NOMO-1 treated with DMSO at 0.1 percent for 48 hours (cell line): ENCODE data around the gene NOP53.
"Not testable (repeated sequence)": the region's sequence is repeated elsewhere in the genome, so short reads cannot be mapped to it uniquely, and the experiment has no call there.

Experiments used
- DNase-seq: peaks from one replicate; lab custom pipeline; 2025; ENCODE audit not compliant: unreplicated experiment; lab: John Stamatoyannopoulos, UW

Gene NOP53

DNA sequence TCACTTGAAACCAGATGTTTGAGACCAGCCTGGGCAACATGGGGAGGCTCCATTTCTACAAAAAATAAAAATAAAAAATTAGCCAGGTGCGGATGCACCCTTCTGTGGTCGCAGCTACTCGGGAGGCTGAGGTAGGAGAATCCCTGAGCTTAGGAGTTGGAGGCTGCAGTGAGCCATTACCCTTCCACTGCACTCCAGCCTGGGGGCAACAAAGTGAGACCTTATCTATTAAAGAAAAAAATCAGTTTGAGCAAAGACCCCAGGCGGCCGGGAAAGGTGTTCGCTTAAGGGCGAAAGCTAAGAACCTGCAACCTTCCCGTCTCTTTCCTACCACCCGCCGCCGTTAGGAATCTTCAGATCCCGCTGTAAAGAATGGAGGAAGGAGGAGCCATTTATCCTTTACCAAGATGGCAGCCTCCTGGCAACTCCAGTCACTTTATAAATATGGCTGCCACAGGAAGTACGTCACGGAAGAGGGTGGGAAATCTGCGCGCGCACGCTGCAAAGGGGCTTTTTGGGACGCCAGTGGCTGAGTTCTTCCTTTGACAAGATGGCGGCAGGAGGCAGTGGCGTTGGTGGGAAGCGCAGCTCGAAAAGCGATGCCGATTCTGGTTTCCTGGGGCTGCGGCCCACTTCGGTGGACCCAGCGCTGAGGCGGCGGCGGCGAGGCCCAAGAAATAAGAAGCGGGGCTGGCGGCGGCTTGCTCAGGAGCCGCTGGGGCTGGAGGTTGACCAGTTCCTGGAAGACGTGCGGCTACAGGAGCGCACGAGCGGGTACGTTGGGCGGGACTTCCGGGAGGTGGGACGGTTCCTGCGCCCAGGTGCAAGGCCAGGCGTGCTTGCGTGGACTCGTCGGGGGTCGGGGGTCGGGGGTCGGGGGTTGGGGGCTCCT, at the start of gene NOP53:
Gene NOP53 (plus strand): TSS at position 537 of the 892 bp plus-strand sequence. CDS start 14 bp downstream, at position 551.
- peak; percentile 90 for DNase-seq

DNA sequence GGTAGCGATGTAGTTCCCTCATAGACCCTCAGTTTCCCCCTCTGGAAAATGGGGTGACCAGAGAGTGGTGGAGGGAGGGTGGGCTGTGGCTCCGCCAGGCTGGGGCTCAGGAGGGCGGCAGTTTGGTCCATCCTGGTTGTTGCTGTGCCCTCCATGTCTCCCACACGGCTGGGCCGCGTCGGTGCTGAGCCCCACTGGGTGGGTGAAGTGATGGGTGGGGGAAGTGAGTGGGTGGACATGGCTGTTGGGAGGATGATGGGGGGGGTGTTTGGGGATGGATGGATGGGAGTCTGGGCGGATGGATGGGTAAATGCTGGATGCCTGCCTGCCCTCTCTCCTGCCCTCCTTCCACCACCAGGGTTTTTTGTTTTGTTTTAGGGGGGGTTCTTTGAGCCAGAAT, 48.7 kb upstream of the NOP53 start:
- DNase-seq = no peak

DNA sequence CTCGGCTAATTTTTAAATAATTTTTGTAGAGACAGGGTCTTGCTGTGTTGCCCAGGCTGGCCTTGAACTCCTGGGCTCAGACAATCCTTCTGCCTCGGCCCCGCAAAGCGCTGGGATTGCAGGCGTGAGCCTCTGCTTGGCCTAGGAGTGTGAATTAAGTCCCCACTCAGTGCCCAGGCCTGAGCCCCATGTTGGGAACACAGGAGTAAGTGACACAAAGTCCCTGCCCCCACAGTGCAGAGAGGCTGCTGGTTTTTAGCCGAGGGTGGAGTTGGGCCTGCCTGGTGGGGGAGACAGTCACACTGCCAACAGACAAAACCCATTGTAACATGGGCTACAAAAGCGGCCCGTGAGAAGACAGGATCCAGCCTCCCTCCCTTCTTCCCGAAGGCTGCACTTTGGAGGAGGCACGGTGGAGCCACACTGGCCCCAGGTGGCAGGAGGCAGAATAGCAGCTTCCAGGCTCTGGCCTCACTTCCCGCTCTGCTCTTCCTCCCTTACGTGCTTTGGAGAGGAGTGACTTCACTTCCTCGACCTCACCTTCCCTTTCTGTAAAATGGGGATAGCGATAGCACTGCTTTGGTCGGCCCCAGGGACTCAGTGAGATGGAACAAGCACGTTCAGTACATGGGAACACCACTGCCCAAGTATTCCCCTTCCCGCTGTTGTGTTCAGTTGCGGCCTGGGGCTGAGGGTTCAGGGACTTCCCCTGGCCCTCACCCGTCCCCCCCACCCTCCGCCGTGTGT, 47.3 kb upstream of the NOP53 start:
- peak; percentile 70 for DNase-seq

DNA sequence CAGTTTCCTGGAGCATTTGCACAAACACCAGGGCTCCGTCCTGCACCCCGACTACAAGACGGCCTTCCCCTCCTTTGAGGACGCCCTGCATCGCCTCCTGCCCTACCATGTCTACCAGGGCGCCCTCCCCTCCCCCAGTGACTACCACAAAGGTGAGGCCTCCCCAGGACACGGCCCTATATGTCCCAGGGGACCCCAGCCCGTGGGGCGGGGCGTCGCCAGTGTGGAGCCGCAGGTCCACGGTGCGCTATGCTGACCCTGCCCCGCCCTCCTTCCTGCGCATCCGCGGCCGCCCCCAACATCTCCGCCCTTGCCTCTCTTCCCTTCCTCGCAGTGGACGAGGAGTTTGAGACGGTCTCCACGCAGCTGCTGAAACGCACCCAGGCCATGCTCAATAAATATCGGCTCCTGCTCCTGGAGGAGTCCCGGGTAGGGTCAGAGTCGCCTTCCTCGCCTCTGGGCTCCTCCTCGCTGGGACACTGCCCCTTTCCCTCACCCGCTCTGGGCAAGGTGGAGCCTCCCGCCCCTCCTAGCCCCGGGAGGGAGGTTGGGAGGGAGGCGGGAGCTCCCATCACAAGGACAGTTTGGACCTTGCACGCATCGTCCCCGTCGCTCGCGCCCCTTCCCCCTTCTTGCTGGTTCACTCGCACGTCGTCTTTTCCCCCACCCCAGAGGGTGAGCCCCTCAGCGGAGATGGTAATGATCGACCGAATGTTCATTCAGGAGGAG, 46.6 kb upstream of the NOP53 start:
- DNase-seq = no peak

DNA sequence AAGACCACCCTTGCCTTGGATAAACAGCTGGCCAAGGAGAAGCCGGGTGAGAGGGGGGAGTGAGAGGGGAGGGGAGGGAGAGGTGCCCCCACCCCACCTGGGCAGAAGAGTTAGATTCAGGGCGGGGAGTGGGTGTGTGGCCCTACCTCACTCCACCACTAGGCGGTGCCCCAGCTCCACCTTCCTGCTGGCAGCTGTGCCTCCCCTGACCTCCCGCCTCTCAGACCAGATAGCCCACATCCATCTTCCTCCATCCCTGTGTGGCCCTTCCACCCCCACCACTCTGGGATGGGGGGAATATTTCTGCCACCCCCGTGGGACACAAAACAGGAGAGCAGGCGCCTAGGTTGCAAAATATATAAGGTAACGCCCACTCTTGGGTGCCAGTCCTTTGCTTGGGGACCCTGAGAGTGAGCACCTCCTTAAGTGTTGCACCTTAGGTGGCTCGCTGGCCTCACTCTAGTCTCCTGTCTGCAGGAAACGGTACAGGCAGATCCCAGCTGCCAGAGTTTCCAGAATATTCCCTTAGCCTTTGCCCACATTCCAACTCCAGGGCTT, 45.9 kb upstream of the NOP53 start:
- peak; percentile 17 for DNase-seq

DNA sequence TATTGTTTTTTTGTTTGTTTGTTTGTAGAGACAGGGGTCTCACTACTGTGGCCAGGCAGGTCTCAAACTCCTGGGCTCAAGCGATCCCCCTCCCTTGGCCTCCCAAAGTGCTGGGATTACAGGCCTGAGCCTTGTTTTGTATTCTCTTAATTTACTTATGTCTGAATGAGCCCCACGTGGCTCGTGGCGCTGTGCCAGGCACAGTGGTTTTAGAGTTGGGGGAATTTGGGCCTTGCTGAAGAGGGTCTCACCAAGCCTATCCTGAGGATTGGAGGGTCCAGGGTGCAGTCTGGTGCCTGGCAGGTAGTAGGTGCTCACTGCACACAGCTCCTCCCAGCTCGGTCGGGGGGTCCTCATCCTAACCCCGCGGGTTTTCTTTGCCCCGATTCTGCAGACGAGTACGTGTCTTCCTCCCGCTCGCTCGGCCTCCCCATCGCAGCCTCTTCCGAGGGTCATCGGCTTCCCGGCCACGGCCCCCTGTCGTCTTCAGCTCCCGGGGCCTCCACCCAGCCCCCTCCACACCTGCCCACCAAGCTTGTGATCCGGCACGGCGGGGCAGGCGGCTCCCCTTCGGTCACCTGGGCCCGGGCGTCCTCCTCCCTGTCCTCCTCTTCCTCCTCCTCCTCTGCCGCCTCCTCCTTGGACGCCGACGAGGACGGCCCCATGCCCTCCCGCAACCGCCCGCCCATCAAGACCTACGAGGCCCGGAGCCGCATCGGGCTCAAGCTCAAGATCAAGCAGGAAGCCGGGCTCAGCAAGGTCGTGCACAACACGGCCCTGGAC, 44.2 kb upstream of the NOP53 start:
- no peak for DNase-seq

DNA sequence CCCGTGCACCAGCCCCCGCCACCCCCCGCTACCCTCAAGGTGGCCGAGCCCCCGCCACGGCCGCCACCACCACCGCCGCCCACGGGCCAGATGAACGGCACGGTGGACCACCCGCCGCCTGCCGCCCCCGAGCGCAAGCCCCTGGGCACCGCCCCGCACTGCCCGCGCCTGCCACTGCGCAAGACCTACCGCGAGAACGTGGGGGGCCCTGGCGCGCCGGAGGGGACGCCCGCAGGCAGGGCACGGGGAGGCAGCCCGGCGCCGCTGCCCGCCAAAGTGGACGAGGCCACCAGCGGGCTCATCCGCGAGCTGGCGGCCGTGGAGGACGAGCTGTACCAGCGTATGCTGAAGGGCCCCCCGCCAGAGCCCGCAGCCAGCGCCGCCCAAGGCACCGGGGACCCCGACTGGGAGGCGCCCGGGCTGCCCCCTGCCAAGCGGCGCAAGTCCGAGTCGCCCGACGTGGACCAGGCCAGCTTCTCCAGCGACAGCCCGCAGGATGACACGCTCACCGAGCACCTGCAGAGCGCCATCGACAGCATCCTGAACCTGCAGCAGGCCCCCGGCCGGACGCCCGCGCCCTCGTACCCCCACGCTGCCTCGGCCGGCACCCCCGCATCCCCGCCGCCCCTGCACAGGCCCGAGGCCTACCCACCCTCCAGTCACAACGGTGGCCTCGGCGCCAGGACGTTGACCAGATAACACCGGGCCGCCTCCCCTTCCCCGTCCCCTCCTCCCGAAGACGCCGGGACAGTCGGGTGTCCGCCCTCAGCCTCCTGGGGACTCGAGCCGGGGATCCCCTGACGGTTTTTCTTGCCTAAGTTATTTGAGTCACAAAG, 43.4 kb upstream of the NOP53 start:
- DNase-seq = no peak

DNA sequence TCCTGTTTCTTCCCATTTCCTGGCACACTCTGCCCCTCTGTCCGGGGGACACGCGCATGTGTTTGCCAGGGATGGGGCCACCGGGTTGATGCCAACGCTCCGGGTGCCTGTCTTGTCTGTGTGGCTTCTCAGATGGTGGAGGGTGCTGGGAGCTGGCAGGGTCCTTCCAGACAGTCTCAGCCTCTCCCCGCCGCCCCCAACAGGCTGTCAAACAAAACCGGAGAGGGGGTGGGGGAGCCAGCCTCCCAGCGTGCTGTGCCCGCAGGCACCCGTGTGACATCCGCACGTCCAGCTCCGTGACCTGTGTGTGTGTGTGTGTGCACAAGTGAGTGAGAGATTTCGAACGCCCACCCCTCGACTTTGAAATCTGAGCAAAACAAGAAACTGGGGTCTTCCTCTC, 42.7 kb upstream of the NOP53 start:
- DNase-seq = no peak

DNA sequence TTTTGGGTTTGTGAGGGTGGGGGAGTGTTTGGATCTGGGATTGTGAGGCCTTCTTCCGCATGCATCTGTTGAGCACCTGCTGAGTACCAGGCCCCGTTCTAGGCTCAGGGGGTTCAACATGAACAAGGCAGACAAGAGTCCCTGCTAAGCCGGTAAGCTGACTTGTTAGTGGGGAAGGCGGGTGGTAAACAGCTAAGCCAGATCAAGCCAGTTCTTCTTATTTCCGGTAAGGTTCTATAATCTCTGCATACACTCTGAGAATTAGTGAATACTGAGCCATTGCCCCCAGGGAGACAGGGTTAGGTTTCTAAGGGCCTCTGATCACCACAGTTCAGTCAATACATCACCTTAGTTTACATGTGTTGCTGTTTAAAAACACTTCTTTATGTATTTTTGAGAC, 42.0 kb upstream of the NOP53 start:
- no peak for DNase-seq

DNA sequence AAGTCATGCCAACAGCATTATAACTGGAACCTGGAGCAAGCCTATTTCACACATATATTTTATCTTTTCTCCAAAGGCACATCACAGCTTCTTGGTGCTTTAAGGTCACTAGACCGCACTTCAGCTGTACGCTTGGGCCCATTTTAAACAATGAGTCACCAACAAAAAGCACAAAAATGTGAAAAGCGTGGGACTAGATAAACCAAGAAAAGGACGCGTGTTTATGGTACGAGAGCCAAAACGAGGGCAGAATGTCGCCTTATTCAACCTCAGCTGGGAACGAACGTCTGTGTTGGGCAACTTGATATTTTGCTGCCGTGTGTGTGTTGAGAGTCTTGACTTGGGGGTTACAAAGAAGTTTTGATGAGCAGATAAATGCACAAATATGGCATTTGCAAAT, 41.3 kb upstream of the NOP53 start:
- no peak for DNase-seq

DNA sequence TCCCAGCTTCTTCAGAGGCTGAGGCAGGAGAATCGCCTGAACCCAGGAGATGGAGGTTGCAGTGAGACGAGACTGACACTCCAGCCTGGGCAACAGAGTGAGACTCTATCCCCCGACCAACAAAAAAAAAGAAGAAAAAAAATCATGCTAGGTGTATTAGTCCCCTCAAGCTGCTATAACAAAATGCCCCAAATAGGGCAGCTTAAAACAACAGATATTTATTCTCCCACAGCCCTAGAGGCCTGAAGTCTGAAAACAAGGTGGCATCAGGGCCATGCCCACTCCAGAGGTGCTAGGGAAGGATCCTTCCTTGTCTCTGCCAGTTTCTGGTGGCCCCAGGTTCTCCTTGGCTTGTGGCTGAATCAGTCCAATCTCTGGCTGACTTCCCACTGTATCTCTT, 40.7 kb upstream of the NOP53 start:
- DNase-seq = no peak

DNA sequence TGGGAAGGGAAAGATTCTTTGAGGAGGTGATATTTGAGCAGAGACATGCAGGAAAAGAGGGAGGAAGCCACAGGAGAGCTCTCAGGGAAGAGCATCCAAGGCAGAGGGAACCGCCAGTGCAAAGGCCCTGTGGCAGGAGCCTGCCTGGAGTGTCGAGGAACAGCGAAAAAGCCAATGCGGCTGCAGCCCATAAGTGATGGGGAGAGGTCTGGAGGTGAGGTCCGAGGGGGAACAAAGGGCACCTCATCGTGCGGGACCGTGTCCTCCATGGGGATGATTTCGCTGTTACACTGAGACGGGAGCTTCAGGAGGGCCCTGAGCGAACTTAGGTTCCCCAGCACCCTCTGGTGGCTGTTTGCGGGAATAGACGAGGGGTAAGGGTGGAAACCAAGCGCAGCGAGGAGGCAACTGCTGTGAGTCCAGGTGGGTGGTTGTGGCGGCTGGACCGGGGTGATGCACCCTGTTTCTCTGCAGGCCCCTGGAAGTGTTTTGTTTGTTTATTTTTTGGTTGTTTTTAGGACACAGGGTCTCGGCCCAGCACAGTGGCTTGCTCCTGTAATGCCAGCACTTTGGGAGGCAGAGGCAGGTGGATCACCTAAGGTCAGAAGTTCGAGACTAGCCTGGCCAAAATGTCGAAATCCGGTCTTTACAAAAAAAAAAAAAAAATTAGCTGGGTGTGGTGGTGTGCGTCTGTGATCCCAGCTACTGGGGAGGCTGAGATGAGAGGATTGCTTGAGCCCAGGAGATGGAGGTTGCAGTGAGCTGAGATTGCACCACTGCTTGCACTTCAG, 38.0 kb upstream of the NOP53 start:
- peak; percentile 51 for DNase-seq

DNA sequence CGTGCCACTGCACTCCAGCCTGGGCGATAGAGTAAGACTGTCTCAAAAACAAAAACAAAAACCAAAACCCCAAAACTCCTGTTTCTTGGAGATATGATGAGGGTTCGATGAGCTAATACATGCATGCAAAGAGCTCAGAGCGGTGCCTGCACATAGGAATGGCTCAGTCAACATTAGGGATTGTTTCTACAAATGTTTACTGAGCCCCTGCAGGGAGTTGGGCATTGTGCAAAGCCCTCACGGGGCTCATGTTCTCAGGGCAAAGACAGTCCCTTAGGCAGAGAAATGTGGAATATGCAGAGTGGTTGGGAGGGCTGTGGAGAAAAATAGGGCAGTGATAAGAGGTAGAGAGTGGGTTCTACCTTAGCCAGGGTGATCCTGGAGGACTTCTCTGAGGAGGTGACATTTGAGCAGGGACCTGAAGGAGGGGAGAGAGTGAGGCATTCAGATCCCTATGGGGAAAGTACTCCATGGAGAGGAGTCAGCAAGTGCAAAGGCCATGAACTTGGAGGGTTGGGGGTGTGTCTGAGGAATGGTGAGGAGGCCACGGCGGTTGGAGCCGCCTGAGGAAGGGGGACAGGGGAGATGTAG, 33.6 kb upstream of the NOP53 start:
- DNase-seq = no peak

DNA sequence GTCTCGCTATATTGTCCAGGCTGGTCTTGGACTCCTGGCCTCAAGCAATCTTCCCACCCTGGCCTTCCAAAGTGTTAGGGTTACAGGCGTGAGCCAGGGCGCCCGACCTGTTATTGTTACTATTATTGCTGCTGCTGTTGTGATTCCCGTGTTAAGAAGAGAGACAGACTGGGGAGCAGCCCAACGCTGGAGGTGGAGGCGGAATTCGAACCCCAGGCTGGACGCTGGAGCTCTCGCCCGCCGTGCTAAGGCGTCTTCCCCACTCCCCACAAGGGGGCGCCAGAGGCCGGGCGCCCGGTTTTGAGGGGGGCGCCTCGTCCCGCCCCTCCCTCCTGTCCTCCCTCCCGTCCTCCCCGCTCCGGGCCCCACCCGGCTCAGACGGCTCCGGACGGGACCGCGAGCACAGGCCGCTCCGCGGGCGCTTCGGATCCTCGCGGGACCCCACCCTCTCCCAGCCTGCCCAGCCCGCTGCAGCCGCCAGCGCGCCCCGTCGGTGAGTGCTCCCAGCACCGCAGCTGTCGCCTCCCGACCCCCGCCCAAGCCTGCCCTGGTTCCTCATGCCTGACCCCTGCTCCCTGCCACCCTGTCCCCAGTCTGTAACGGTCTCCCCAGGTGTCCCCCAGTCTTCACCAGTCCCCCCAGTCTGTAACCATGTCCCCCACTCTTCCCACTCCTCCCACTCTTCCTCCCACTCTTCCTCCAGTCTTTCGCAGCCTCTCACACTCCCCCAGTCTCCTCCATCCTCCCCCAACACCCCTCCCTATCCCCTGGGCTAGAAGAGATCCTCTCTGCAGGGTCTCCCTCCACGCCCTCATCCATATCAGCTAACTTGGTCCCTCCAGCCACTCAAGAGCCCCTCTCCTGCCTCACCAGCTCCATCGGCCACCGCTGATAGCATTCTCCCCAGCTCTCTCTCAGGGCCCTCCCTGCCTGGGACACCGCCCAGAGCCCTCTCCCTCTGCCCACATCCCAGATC, 32.0 kb upstream of the NOP53 start, which contains the start of gene EHD2:
Gene EHD2 (plus strand): TSS at position 377 of the 976 bp plus-strand sequence. CDS start 3,191 bp downstream, outside the sequence.
- peak; percentile 41 for DNase-seq

DNA sequence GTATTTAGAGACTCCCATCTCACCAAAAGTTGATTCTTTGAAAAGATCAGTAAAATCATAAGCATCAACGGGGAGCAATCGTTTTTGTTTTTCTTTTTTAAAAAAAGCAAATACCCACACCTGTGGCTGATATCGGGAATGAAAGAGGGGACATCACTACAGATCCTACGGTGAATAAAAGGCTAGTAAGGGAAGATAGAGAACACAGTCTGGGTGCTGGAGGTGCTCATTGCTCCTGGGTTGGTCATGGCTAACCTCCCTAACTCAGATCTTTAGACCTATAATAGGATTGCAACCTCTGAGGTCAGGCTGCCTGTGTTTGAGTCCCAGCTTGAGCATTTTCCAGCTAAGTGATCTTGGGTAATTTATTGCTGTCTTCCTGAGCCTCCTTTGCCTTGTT, 31.0 kb upstream of the NOP53 start:
- no peak for DNase-seq

DNA sequence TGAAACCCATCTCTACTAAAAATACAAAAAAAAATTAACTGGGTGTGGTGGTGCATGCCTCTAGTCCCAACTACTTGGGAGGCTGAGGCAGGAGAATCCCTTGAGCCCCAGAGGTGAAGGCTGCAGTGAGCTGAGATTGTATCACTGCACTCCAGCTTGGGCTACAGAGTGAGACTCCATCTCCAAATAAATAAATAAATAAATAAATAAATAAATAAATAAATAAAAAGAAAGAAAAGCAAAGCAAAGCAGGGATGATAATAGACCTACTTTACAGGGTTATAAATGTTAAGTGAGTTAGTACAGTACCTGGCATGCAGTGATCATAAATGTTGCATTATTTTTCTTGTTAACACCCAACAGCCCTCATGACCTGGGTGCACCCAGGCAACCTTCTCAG, 30.5 kb upstream of the NOP53 start:
- not testable (repeated sequence) for DNase-seq

DNA sequence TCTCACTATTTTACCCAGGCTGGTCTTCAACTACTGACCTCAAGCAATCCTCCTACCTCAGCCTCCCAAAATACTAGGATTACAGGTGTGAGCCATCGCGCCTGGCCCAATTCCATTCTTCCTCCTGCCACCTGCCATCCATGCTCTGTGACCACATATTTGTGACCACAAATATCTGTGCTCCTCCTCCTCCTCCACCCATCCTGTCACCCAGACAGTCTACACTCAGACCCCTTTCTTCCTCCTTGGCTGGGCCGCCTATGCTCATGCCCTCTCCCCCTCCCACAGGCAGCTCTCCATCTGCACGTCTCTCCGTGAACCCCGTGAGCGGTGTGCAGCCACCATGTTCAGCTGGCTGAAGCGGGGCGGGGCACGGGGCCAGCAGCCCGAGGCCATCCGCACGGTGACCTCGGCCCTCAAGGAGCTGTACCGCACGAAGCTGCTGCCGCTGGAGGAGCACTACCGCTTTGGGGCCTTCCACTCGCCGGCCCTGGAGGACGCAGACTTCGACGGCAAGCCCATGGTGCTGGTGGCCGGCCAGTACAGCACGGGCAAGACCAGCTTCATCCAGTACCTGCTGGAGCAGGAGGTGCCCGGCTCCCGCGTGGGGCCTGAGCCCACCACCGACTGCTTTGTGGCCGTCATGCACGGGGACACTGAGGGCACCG, 28.9 kb upstream of the NOP53 start:
- DNase-seq = no peak
